GM12873 (cell line): ENCODE data around the gene CRYM.

Source experiments
- CTCF ChIP-seq: IDR thresholded peaks from 2 replicates; pipeline ENCODE4 v1.5.1; 2012; ENCODE audit warnings: low read depth, mild to moderate bottlenecking, moderate library complexity, low read length, control low read depth; ENCODE audit not compliant: insufficient read depth; ENCODE audit errors: missing control alignments

Gene CRYM

GRCh38 chr16:21277927-21278706, at the start of gene CRYM:
CRYM (minus strand) TSS chr16:21278290; CDS start chr16:21278251, 39 bp downstream.
- peak; percentile 81 for TF ChIP-seq CTCF

DNA sequence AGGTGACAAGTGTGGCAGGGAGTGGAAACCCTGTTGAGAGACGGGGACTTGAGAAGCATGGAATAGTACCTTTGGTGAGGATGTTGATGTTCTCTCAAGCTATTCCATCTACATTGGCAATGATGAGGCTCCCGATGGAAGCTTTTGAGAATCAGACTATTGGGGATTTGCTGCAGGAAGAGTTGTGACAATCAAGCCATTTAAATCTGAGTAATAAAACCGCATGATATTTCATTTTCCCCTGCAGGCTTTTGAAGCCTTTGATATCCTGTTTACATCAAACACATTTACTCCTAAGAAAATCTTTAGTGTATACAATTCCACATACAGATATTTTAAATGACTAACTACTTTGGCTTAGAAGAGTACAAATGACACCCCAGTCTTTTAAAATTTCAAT, 49.0 kb upstream of the CRYM start:
- TF ChIP-seq CTCF = no peak

- TF ChIP-seq CTCF = no peak
These were observed 48.4 kb upstream of the CRYM start for GRCh38 chr16:21326459-21326858.

DNA sequence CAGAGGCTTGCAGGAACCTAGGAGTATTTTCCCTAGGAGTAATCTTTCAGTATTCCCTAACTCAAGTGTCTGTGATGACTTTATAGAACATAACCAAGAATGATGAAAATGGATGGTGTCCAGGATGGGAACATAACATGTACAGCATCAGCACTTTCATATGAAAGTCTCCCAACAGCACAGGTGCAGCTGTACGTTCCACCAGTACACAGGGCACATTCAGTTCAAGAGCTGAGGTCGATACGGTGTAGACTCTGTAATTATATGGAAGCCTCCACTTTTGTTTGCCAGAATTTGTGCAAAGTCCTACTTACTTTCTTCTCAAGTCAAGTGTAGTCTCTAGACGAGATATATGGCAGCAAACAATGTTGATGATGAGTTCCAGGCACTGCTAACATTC, 46.2 kb upstream of the CRYM start:
- no peak for TF ChIP-seq CTCF

DNA sequence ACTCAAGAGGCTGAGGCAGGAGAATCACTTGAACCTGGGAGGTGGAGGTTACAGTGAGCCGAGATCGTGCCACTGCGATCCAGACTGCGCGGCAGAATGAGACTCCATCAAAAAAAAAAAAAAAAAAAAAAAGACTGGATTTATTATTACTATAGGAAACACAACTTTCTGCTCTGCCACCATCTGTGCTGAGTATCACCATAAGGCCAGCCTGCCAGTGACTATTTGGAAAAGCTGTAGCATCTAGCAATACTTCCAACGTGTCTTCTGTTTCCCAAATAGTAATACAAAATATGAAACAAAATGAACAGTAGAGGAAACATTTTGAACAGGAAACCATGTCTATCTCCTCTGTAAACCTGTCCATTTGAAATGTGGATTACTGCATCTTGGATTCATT, 43.6 kb upstream of the CRYM start:
- TF ChIP-seq CTCF = no peak

DNA sequence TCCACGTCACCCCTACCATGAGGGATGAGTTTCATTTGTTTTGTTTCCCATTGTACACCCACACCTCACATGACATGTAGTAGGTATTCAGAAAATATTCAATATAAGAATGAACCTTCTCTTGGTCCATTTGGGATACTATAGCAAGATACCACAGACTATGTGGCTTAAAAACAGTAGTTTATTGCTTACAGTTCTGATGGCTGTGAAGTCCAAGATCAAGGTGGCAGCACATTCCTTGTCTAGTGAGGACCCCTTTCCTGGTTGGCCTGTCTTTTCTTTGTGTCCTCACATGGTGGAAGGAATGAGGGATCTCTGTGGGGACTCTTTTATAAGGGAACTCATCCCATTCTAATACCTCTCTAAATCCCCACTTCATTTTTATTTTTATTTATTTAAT, 36.2 kb upstream of the CRYM start:
- no peak for TF ChIP-seq CTCF

- no peak for TF ChIP-seq CTCF
These were observed 24.9 kb upstream of the CRYM start for GRCh38 chr16:21302898-21303528.
